CD4-positive, alpha-beta T cell treated with Interleukin-15 for 4 hours (primary cell): ENCODE results near the gene ILK.

Experiments
- DNase-seq: peaks from one replicate; pipeline ENCODE4 v3.0.0-alpha.2; 2020; ENCODE audit warnings: low spot score

The ILK gene

DNA sequence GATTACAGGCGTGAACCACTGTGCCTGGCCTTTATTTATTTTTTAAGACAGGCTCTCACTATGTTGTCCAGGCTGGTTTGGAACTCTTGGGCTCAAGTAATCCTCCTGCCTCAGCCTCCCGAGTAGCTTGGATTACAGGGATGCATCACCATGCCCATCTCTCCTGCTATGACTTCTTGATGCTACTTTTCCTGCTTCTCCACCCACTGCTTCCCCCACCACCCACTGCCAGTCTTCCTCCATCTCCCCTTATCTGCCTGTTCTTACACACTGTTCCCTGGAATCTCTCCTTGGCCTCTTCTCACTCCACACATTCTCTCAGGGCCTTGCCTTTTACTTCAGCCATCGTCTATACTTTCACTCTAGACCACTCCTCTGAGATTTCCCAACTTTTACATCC is 32.9 kb downstream of the ILK start:
- no peak for DNase-seq

DNA sequence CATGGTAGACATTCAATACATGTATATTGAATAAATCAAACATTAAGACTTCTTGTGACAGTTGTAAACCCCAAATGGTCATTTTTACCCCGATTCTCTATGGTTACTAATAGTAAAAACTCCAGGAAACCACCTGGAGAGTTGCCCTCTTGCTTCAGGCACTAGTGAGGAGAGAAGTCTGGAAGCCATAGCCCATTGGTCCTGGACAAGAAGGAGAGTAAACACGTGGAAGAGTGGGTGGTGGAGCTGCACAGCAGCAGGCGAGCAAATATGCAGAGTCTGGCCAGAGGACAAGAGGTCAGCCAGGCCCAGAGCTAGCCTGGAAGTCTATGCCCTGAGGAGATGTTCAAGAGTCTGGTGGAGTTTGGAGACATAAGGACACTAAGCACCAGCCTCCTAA is 34.3 kb downstream of the ILK start:
- no peak for DNase-seq

DNA sequence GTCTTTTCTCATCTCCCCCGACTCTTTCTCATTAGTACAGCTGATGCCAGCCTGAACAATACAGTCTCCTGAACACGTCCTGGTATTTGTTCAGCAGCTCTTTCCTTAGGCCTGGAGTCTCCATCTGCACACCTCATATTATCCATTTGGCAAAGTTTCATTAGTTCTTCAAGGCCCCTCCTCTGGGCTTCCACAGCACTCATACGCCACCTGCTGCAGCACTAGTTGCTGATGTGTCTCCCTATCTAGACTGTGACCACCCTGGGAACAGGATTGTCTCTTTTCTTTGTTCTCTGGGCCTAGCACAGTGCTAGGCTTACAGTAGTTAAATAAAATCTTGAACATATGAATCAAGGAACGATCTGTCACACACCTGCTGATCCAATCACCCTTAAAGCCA is 34.9 kb downstream of the ILK start:
- DNase-seq: no peak

- DNase-seq: no peak
Observed at GRCh38 chr11:6640036-6640984, 36.7 kb downstream of the ILK start.

DNA sequence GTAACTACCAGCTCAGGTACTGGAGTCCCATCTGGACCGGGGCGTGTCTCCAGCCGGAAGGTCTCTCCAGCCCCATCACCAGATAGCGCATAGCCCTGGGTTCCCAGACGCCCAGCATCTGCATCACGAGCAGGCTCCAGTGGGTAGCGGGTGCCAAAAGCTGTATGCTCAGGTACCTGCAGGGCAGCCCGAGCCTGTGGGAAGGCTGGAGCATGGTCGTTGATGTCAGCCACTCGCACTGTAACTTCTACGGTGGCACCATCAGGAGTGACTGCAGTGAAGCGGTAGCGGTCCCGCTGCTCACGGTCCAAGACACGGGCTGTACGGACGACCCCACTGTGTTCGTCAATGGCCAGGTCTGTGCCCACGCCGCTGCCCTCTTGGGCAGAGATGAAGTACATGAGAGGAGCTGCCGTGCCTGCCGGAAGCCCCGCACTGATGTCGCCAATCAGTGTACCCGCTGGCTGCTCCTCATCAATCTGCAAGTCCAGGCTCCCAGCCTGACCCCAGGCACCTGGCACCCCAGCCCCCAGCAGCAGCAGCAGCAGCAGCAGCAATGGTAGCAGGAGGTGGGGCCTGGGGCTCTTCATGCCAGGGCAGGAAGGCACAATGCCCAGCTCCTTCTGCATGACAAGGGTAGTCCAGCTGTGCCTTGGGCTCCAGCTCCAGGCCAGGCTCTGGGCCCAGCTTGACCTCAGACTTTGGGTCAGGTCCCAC is 37.6 kb downstream of the ILK start:
- DNase-seq: no peak

DNA sequence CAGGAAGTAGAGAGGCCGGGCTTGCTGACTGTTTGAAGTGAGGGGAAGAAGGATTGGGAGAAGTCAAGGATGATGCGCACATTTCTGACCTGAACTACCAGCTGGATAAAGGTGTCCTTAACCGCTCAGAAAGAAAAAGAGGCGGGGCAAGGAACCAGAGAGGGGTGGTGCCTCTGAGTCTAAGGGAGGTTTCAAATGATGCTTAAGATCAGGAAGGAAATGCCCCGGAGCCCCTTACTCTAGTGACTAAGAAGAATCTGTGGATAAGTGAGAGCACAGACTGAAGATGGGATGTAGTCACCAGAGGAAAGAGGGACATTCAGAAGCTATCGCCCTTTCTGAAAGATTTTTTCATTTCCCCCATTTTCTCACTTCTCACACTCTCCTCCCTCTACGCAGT is 39.4 kb downstream of the ILK start:
- no peak for DNase-seq

DNA sequence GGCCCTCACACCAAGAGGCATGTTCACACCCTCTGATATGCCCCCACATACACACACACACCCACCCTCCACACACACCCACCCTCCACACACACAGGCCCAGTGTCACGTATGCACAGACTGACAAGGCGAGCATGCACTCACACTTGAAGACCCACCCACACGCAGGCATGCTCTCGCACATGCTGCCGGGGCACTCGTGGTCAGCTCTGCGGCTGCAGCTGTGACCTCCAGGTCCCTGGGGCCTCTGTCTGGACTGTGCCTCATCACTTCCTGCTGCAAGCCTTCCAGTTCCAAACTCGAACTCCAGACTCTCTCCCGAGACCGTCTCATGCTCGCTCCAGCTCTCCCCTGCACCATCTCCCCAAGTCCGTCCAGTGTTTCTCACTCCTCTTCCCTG is 42.5 kb downstream of the ILK start:
- DNase-seq: no peak

DNA sequence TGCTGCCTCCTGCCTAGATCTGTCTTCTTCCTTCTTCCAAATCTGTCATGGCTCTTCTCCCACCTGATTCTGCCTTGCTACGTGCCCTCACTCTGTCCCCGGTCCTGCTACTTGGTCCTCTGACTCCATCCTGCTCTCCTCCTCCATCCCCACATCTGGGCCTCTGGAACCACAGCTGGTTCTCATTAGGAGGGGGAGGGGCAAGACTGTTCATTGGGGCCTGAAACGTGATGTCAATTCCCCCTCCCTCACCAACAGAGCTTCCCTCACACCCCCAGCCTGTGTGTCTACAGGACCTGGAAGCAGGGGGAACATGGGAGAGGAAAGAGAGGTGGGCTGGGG is 43.0 kb downstream of the ILK start:
- no peak for DNase-seq

DNA sequence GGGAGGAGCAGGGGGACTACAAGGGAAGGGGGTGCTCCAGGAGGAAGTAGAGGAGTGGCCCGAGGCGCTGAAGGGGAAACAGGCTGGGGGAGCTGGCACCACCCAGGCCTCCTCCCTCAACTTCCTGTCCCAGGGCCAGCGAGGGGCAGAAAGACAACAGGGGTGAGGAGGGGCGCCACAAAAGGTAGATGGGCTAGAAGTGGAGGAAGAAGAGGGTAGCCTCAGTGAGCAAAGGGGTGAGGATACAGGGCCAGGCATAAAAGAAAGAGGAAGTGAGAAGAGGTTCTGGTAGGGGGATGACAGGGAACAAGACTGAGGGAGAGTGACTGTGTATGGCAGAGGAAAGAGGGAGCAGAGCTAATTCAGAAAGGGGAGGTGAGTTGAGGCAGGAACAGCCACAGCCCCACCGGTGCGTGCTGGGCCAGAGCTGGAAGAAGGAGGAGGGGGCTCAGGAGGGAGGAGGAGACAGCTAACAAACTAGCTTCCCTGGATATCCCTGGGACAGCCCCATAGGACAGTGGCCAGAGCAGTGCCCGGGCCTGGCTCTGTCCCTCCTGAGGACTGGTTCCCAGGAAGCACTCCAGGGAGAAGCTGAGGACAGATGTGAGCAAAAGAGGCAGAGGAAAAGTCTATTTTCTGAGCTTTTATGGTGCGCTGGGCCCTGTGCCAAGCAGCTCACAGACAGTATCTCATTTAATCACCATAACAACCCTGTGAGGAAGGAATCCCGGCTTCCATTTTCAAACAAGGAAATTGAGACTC is 43.5 kb downstream of the ILK start:
- peak; percentile 17 for DNase-seq

DNA sequence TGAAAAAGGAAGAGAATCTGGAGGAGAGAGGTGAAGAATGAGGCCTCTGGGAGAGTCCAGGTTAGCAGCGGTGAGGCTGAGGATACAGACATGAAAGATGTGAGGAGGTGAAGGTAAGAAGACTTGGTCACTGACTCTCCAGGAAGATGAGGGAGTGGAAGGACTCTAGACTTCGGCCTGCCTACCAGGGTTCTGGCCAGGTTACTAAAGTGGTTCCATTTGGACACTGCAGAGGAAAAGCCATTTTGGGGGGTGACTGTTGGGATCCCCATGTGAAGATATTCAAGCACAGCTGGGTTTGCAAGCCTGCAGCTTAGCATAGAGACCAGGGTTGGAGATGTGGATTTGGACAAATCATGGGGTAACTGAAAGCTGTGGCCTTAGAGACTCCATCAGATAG is 44.3 kb downstream of the ILK start:
- no peak for DNase-seq

DNA sequence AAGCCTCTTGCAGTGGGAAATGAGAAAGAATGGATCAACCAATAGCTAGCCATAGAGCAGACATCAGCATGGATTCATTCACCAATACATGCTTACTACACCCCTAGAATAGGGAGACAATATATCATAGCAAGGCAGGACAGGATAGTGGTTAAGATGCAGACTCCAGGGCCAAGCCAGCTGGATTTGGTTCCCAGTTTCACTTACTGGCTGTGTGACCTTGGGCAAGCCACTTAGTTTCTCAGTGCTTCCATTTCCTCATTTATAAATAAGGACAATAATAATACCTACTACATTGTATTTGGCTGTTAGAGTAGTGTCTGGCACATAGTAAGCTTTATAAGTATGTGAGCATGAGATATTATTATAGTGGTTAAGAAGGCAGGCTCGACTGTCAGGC is 44.9 kb downstream of the ILK start:
- no peak for DNase-seq

DNA sequence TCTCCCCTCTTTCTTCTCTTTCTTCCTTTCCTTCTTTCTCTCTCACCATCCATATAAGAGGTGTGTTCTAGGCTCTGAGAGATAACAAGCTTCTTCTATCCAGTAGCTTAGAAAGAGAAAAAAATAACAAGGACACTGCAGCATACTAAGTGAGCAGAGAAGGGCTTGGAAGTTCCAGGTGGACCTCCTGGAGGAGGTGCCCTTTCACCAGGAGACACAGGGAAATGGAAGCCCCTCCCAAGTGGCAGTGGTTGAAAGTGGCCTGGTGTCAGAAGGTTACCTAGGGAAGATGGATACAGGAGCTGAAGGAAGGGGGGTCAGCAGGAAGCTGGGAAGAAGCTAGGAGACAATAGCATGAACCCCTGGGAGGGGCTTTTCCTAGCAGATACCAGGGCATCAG is 46.5 kb downstream of the ILK start:
- DNase-seq: no peak

DNA sequence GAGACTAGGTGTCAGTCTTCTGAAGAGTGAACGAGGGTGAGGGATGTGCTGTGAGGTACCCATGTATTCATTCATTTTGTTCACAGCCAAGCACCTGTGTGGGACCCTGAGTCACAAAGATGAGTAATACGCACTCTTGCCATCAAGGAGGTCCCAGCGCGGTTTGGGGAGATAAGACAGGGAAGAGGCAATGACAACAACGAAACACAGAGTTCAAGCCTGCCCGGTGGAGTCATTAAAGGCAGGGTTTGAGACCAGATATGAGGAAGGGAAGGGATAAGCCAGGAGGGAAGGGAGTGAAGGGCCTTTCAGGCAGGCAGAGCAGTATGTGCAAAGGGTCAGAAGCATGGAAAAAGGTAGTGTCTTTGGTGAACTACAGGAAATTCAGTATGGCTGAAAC is 47.4 kb downstream of the ILK start:
- peak; percentile 29 for DNase-seq

- DNase-seq: no peak
Observed at GRCh38 chr11:6652182-6652581, 48.6 kb downstream of the ILK start.

GRCh38 chr11:6653097-6653496 is 49.5 kb downstream of the ILK start:
- no peak for DNase-seq

DNA sequence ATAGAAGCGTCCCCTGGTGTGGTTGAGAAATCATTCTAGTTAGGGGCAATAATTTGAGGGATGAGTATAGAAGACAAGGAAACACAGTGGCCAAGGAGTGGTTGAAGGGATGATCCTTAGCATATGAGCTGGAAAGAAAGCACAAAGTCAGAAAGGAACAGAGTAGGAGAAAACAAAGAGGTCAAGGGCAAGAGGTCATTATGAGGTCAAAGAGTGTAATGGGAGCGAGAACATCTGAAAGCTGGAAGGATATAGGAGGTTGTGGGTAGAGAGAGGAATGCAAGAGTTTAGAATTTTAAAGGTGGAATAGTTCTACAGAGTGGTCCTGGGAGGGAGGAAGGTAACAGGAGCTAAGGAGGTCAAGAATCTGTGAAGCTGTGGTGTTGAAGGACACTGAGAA is 50.1 kb downstream of the ILK start:
- no peak for DNase-seq

GRCh38 chr11:6654281-6655019 is 50.9 kb downstream of the ILK start:
- DNase-seq: no peak

GRCh38 chr11:6655020-6655789 is 51.6 kb downstream of the ILK start:
- DNase-seq: peak; percentile 21

DNA sequence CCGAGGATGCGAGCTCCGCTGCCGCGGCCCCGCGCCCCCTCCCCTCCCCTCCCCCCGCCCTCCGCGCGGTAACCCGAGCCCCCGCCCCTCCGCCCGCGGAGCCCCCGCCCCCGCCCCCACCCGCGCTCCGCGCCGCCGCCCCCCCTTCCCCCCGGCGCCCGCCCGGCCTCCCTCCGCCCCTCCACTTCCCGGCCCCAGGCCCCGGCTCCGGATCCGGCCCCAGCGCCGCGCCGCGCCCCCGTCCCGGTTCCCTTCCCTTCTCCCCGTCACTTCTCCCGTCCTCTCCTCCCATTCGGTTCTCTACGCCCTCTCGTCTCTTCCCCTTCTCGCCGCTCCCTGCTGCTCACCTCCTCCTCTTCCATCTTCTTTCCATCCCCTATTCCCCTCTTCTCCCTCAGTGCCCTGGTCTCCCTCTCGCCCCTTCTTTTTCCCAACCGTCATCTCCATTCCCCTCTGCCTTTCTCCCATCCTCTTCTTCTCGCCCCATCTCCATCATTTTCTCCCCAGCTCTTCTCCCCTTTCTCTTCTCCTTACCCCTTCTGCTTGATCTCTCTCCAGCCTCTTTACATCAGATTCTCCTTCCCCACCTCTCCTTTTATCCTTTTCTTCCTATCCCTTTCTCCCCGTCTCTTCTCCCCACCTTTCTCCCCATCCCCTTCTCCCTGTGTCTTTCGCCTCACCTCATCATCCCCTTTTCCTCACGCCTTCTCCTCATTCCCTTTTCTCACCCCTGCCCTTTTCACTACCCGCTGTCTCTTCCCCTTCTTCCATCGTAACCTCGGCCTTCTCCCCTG is 52.4 kb downstream of the ILK start, which contains the start of gene DCHS1:
Gene DCHS1, minus strand, starts transcription at position 20 of the 794 bp plus-strand sequence. CDS start 14,196 bp downstream, outside the sequence.
- DNase-seq: no peak

GRCh38 chr11:6656584-6656915 is 53.0 kb downstream of the ILK start:
- no peak for DNase-seq
